ENCODE data around the gene FBXW2.

FBXW2 gene

DNA sequence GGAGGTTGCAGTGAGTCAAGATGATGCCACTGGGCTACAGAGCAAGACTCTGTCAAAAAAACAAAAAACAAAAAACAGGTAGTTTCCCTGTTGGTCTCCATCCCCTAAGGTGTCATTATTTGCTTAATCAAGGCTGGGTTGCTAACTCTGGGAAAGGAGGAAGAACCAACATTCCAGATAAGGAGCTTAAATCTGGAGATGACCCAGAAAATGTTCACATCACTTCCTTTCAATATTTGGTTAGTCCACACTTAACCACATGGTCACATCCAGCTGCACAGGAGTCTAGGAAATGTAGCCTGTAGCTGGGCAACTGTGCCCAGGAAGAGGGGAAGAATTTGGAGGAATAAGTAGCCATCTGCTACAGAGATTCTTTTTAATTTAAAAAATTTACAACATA is 53.1 kb downstream of the FBXW2 start:
- no peak for DNase-seq

- no peak for DNase-seq
Measured at GRCh38 chr9:120737416-120738165, 55.6 kb downstream of the FBXW2 start.

- no peak for DNase-seq
Measured at GRCh38 chr9:120736881-120737280, 56.3 kb downstream of the FBXW2 start.

DNA sequence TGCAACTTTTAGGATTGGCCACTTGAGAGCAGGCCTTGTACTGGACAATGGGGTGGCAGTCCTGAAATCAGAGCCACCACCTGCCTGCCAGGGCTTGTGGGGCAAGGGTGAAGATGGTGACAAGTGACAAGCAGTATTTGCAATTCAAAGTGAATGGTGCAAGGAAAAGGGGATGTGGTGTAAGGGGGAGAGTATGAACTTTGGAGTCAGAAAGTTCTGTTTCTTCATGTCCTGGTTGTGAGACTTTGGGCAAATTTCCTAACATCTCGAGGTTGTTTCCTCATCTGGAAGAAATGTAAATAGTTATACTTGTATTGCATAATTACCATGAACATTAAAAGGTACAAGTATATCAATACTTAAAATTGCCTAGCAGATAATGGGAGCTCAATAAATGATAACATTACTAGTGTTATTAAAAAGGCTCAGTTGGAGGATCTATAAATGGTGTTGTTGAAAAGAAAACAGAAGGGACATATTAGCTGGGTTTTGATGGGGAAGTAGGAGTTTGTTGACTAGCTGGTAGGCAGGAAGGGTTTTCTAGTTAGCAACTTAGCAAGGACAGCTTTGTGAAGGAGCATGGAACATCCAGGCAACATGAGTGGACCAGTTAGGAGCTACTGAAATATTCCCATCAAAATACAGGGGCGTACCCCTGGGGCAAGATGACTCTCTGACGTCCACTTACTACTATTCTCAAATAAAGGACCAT is 57.6 kb downstream of the FBXW2 start:
- DNase-seq = peak; percentile 76 to 82

DNA sequence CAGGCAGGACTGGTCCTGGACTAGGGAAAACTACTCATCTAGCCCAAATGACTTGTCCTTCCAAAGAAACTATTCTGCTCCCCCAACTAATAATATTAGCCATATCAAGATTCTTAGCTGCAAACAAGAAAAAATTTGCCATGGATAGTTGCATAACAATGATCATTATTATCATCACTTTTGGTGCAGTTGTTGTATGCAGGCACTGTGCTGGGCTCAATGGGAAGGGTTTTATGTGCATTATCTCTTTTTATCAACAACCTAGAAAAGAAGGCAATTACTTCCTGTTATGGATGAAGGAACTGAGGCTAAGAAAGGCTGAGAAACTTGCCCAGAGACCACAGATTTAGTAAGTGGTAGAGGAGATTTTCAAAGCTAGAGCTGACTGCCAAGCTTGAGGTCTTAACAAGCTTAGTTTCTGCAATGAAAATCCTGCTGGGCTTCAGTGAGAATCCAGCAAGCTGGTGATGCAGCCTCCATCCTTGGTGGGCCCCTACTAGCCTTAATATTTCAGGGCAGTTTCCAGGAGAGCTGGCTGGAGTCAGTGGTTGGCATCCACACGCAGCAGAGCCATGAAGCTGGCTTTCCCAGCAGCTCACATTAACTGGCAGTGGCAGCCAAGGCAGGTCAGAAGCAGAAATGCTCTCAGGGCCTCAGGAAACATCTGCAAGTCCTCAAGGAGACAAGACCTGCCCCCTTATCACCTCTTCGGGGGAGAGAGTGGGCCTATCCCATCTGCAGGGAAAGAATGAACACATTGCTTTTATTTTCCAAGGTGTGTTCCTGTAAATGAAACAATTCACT is 58.4 kb downstream of the FBXW2 start:
- peak; percentile 50 to 52 for DNase-seq

DNA sequence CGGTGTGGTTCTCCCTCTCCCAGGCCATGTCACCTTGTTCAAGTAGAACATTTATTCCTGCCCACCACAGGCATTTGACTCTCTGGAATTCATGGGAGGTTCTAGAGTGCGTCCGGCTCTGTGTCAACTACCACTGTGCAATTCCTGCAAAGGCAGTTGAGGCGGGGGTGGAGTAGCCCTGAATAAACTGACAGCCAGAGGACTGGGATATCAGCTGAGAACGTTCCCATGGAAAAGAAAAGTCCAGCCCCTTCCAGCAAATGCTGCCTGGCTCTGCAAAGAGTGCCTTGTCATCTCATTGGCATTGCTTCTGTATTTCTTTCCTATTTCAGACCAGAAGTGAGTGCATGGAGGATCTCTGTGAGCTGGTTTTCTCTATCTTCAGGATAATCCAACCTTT is 60.0 kb downstream of the FBXW2 start:
- DNase-seq = no peak

GRCh38 chr9:120730654-120731514 is 62.3 kb downstream of the FBXW2 start:
- DNase-seq = no peak

DNA sequence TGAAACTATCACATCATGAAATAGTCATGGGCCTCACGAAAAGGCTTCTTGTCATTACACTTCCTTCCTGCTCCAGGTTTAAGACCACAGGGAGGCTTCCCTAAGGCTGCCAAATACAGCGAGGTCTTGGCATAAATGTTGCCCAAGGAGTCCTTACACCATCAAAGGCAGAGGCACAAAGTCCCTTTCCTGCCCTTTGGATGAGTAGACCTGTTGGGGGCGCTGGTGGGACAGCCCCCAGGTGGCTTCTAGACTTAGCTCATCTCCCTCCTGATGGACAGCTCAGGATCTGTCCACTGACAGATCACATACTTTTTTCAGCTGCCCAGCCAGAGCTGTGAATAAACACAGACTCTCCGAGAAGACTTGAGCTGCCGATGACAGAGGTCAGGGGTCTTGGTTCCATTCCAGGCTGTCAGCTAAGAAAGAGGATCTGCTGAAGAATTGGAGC is 63.4 kb downstream of the FBXW2 start:
- peak; percentile 35 to 44 for DNase-seq

DNA sequence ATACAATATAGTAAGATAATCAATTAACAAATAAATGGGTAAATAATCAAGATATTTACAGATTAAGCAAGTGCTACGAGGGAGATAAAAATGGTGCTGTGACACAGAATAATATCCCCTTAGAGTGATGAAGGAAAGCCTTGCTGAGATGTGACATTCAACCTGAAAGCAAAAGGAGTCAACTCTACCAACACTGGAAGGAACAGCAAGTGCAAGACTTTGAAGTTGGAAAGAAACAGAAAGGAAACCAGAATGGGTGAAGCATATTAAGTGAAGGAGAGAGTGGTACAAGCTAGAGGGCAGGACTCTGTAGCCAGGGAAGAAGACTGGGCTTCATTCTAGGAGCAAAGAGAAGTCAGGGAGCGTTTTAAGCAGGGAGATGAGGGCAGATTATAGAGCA is 66.7 kb downstream of the FBXW2 start:
- DNase-seq = no peak

- no peak for DNase-seq
Measured at GRCh38 chr9:120725907-120726306, 67.3 kb downstream of the FBXW2 start.

- no peak for DNase-seq
Measured at GRCh38 chr9:120724757-120725400, 68.3 kb downstream of the FBXW2 start.

DNA sequence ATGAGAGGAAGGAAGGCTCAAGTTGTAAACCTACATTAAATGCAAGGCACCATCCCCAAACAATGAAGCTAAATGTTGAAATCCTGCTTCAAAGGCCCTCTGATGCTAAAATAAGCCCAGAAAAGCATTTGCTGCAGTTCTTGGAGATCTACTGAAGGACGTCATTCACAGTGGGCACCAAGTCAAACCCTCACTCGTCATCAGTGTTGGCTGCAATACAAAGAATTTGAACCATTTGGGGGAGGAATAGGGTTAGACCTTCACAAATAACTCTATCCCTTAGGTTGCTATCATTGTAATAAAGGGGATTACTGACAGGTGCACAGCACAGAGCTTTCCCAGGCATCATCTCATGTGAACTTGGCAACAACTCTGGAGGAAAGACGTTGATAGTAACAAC is 69.7 kb downstream of the FBXW2 start:
- DNase-seq = no peak

DNA sequence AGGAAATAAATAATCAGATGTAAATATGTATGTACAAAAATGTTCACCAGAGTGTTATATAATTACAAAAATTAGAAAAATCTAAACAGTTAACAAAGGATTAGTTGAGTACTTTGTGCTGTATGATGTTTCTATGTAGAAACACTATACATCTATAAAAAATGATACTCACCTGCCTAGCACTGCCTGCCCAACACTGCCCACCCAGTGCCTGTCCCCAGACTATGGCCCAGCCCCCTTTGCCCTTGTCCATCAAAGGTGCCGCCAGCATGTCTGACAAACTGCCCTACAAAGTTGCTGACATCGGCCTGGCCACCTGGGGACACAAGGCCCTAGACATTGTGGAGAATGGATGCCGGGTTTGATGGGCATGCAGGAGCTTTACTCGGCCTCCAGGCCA is 72.8 kb downstream of the FBXW2 start:
- no peak for DNase-seq

DNA sequence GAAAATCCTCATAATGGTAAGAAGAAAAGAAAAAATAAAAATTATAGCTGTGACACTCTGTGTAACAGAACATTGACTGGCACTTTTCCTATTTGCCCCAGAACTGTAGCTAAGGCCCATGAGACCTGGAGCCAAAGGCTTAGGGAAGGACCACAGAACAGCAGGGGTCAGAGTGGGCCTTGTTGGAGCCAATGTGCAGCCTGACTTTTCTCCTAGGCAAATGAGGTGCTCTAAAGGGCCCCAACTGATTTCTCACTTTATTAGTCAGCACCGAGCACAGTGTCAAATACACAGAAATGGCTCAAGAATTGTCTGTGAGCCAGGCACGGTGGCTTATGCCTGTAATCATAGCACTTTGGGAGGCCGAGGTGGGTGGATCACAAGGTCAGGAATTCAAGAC is 74.9 kb downstream of the FBXW2 start:
- no peak for DNase-seq

GRCh38 chr9:120717176-120717575 is 76.0 kb downstream of the FBXW2 start:
- DNase-seq = no peak

DNA sequence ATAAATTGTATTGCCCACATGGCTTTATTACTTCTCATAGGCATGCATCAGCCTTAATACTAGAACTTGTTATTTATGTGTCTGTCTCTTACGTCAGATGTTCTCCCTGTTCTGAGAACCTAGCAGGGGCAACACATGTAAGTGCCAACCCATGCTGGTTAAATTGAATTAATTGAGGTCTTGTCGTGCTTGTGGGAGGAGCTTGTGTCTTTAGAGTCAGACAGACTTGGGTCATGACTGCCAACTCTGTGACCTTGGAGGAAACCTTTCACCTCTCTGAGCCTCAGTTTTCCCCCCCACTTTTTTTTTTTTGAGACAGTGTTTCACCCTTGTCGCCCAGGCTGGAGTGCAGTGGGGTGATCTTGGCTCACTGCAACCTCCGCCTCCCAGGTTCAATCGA is 76.7 kb downstream of the FBXW2 start:
- no peak for DNase-seq

GRCh38 chr9:120715389-120715924 is 77.8 kb downstream of the FBXW2 start:
- DNase-seq = no peak

DNA sequence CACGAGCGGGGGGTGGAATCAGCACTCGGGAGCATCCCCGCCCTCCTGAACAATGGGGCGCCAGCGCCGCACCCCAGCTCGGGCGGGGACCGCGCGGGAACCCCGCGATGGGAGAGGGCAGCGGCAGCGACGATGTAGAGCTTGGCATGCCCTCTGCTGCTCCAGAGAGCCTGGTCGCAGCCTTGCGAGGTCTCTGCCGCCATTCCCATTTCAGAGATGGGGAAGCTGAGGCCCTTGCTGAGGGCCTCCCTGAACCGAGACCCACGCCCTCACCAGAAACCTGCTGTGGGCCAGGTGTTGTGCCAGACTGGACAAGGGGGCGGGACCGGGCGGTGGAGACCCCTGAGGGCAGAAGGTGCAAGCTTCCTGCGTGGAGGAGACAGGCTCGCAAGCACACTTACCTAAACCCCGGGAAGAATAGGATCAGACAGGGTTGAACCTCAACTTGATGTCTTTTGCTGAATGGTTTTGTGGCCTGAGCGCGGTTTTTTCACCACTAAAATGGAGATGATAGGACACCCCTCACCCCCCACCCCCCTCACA is 78.3 kb downstream of the FBXW2 start:
- DNase-seq = no peak

DNA sequence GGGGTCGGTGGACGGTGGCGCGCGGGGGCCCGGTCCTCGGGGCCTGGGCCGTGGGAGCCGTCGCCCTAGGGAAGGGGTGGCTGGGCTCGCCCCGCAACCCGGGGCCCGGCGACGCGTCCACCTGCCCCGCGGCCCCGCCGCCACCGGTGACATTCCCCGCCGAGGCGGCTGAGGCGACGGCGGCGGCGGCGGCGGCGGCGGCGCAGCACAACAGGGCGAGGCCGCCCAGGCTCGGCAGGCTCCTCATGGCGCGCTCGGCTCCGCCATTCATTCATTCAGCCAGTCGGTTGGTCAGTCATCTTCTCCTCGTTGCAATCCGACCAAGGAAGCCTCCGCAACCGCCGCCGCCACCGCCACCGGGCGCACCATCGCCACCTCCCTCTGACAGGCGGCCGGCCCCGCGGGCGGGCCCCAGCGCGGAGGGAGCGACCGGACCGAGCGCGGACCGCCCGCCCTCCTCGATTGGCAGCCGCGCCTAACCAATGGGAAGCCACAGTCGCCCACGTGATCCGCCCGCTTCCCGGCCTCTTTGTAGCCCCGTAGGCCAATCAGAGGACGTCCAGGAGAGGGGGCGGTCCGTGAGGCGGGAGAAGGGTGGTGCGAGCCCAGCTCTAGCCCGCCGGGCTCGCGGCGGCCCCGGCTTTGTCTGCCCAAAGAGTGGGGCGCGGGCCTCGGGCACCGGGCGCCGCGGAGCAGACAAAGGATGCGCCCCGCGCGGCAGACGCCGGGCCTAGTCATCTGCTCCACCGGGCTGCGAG is 78.9 kb downstream of the FBXW2 start, which contains the start of gene MEGF9:
Gene MEGF9 (minus strand): TSS at position 383 of the 758 bp plus-strand sequence. CDS start 112 bp downstream, at position 271.
- DNase-seq = peak; percentile 91 to 93

- DNase-seq = peak; percentile 35 to 59
Measured at GRCh38 chr9:120713257-120714087, 79.7 kb downstream of the FBXW2 start.
